ENCODE results near the gene OR10T2.

GRCh38 chr1:158353303-158354075 is 45.8 kb downstream of the OR10T2 start, which contains the start of gene CD1E:
- no peak for TF ChIP-seq CTCF (IDR thresholded peaks at IDR 0.05; ENCODE audit: low read length)
- no peak for TF ChIP-seq EZH2phosphoT487 (IDR thresholded peaks at IDR 0.05; ENCODE audit: low read length)
